Measurements from ENCODE around the gene RPS15. TPM values are rescaled to one million over a fixed set of nuclear protein-coding genes. Genes with fewer than 3 reads are reported as not detected.

Gene RPS15
- total and polyA plus RNA-seq, 2 of the 13 experiments (the other 11 are each of a cell fraction or from before 2014, with no cell fraction given), result 695 to 1,411 TPM

GRCh38 chr19:1478934-1479707 lies 40.9 kb downstream of the RPS15 start, which contains the start of gene C19orf25 (continued):
- TF ChIP-seq ELF1 (CRISPR knock-in tag; IDR thresholded peaks at IDR 0.05) (peak; percentile 92), ATAD3A (CRISPR knock-in tag; IDR thresholded peaks at IDR 0.05) (no peak), ZBTB43 (CRISPR knock-in tag; conservative IDR thresholded peaks at IDR 0.05) (no peak), ZFP62 (CRISPR knock-in tag; IDR thresholded peaks at IDR 0.05) (no peak), HDAC1 (CRISPR knock-in tag; IDR thresholded peaks at IDR 0.05) (peak; percentile 92), FOXP1 (IDR thresholded peaks at IDR 0.05) (no peak), FOXP1 (CRISPR knock-in tag; IDR thresholded peaks at IDR 0.05) (no peak), ZNF282 (IDR thresholded peaks at IDR 0.05; ENCODE audit: partially characterized antibody) (no peak), RFX3 (CRISPR knock-in tag; IDR thresholded peaks at IDR 0.05) (no peak), ZNF230 (CRISPR knock-in tag; IDR thresholded peaks at IDR 0.05) (no peak), ARNT2 (CRISPR knock-in tag; IDR thresholded peaks at IDR 0.05; ENCODE audit: low read depth) (no peak), POLR2A (IDR thresholded peaks at IDR 0.05; ENCODE audit: insufficient read depth in 1 of 2, low read depth in 2 of 2, low read length in 2 of 2) (peak in 1 of 2 experiments; percentile 73; a peak in 3 of 4 replicates), KIAA2018 (CRISPR knock-in tag; IDR thresholded peaks at IDR 0.05; ENCODE audit: borderline replicate concordance) (no peak), MATR3 (CRISPR knock-in tag; IDR thresholded peaks at IDR 0.05) (no peak), ZNF383 (CRISPR knock-in tag; IDR thresholded peaks at IDR 0.05; ENCODE audit: borderline replicate concordance) (no peak)
- TF ChIP-seq, protein P1, sequence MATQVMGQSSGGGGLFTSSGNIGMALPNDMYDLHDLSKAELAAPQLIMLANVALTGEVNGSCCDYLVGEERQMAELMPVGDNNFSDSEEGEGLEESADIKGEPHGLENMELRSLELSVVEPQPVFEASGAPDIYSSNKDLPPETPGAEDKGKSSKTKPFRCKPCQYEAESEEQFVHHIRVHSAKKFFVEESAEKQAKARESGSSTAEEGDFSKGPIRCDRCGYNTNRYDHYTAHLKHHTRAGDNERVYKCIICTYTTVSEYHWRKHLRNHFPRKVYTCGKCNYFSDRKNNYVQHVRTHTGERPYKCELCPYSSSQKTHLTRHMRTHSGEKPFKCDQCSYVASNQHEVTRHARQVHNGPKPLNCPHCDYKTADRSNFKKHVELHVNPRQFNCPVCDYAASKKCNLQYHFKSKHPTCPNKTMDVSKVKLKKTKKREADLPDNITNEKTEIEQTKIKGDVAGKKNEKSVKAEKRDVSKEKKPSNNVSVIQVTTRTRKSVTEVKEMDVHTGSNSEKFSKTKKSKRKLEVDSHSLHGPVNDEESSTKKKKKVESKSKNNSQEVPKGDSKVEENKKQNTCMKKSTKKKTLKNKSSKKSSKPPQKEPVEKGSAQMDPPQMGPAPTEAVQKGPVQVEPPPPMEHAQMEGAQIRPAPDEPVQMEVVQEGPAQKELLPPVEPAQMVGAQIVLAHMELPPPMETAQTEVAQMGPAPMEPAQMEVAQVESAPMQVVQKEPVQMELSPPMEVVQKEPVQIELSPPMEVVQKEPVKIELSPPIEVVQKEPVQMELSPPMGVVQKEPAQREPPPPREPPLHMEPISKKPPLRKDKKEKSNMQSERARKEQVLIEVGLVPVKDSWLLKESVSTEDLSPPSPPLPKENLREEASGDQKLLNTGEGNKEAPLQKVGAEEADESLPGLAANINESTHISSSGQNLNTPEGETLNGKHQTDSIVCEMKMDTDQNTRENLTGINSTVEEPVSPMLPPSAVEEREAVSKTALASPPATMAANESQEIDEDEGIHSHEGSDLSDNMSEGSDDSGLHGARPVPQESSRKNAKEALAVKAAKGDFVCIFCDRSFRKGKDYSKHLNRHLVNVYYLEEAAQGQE (IDR thresholded peaks at IDR 0.05; ENCODE audit: borderline replicate concordance in 1 of 2, low read depth in 1 of 2, low read length in 2 of 2), result no peak
- TF ChIP-seq, protein P2, sequence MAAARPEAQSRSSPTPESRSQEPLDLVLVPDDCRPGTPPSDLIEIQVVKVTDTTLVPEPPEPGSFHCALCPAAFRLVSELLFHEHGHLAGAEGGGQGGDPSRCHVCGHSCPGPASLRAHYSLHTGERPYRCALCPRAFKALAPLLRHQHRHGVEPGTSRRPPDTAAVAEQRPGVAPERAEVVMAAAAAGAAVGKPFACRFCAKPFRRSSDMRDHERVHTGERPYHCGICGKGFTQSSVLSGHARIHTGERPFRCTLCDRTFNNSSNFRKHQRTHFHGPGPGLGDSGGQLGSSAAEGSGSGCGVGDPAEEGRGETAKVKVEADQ (CRISPR knock-in tag; IDR thresholded peaks at IDR 0.05; ENCODE audit: borderline replicate concordance), result no peak
